Smooth muscle cell (in vitro differentiated cells): Measurements from ENCODE around the gene FHOD3. TPM values are rescaled to one million over a fixed set of nuclear protein-coding genes. Genes with fewer than 3 reads are reported as not detected.

Experiments used
- DNase-seq: peaks from one replicate; lab custom pipeline; 2025; ENCODE audit not compliant: unreplicated experiment; lab: John Stamatoyannopoulos, UW
- H2AFZ ChIP-seq: fragments of 200-600 bp; sonication (generic); 2 replicates; pipeline ENCODE4 v1.6.0; 2016; ENCODE audit warnings: antibody characterized with exemption, low read depth, mild to moderate bottlenecking
- H3F3A ChIP-seq: fragments of 200-600 bp; sonication (generic); 2 replicates; pipeline ENCODE4 v1.6.0; 2017; ENCODE audit warnings: antibody characterized with exemption, low read depth
- H3K27ac ChIP-seq: fragments of 200-600 bp; sonication (generic); 2 replicates; pipeline ENCODE4 v1.5.1; 2016; ENCODE audit warnings: low read depth, mild to moderate bottlenecking
- H3K27me3 ChIP-seq: fragments of 200-600 bp; sonication (generic); 2 replicates; pipeline ENCODE4 v1.6.1; 2016; ENCODE audit warnings: low read depth, mild to moderate bottlenecking
- H3K36me3 ChIP-seq: fragments of 200-600 bp; sonication (generic); 2 replicates; pipeline ENCODE4 v1.5.1; 2016; ENCODE audit warnings: low read depth
- H3K4me1 ChIP-seq: fragments of 200-600 bp; sonication (generic); 2 replicates; pipeline ENCODE4 v1.5.1; 2016; ENCODE audit warnings: low read depth
- H3K4me2 ChIP-seq: fragments of 200-600 bp; sonication (generic); 2 replicates; pipeline ENCODE4 v1.6.0; 2016; ENCODE audit warnings: mild to moderate bottlenecking
- H3K4me3 ChIP-seq: fragments of 200-600 bp; sonication (generic); 2 replicates; pipeline ENCODE4 v1.5.1; 2016; ENCODE audit warnings: mild to moderate bottlenecking
- H3K79me2 ChIP-seq: fragments of 200-600 bp; sonication (generic); 2 replicates; pipeline ENCODE4 v1.6.0; 2016; ENCODE audit warnings: low read depth, mild to moderate bottlenecking
- H3K9ac ChIP-seq: fragments of 200-600 bp; sonication (generic); 2 replicates; pipeline ENCODE4 v1.6.0; 2016; ENCODE audit warnings: low read depth
- H3K9me3 ChIP-seq: fragments of 200-600 bp; sonication (generic); replicated peaks from 2 replicates; pipeline ENCODE4 v1.5.1; 2016; ENCODE audit warnings: low read depth
- H4K20me1 ChIP-seq: fragments of 200-600 bp; sonication (generic); 2 replicates; pipeline ENCODE4 v1.6.0; 2016; ENCODE audit warnings: low read depth
- WGBS: methylation state at CpG from one replicate; pipeline ENCODE4 v1.1.7; 2016; ENCODE audit warnings: low lambda C conversion rate; 5-methylcytosine and 5-hydroxymethylcytosine counted together
- polyA plus RNA-seq: library from polyadenylated mRNA; unstranded; fragments of >200 nt; fragmentation: Nextera tagmentation; extraction: Ambion mirVana; gene quantifications from 2 replicates; pipeline ENCODE4 v1.2.1, GENCODE V29; 2016
- total RNA-seq: library from RNA; depleted of rRNA; stranded (reverse); fragments of >200 nt; gene quantifications from 2 replicates; pipeline ENCODE4 v1.2.3, GENCODE V29; 2014
- TF ChIP-seq, protein P1 (sequence below): fragments of 200-600 bp; sonication (generic); IDR thresholded peaks from 2 replicates; pipeline ENCODE4 v1.5.1; 2017; ENCODE audit warnings: borderline replicate concordance, mild to moderate bottlenecking, antibody characterized with exemption; ENCODE audit not compliant: insufficient read depth, poor library complexity, severe bottlenecking

Gene FHOD3
- total and polyA plus RNA-seq, 2 experiments from 2014 or later = 6.3 to 19.4 TPM

DNA sequence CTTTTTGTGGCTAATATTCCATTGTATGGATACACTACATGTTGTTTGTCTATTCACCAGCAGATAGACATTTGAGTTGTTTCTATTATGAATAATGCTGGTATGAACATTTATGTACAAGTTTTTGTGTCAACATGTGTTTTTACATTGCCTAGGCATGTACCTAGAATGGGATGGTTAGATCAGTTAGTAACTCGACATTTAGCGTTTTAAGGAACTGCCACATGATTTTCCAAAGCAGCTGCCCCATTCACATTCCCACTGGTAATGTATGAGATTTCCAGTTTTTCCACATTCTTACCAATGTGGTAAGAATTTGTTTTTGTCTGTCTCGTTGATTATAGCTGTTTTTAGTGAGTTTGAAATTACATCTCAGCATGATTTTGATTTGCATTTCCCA is 112.8 kb downstream of the FHOD3 start:
- no peaks in the 10 kb centered on the region for H4K20me1 ChIP-seq
- TF ChIP-seq, protein P1, sequence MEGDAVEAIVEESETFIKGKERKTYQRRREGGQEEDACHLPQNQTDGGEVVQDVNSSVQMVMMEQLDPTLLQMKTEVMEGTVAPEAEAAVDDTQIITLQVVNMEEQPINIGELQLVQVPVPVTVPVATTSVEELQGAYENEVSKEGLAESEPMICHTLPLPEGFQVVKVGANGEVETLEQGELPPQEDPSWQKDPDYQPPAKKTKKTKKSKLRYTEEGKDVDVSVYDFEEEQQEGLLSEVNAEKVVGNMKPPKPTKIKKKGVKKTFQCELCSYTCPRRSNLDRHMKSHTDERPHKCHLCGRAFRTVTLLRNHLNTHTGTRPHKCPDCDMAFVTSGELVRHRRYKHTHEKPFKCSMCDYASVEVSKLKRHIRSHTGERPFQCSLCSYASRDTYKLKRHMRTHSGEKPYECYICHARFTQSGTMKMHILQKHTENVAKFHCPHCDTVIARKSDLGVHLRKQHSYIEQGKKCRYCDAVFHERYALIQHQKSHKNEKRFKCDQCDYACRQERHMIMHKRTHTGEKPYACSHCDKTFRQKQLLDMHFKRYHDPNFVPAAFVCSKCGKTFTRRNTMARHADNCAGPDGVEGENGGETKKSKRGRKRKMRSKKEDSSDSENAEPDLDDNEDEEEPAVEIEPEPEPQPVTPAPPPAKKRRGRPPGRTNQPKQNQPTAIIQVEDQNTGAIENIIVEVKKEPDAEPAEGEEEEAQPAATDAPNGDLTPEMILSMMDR = no peak

GRCh38 chr18:36411745-36412168 is 114.2 kb downstream of the FHOD3 start:
- DNase-seq = no peak
- Histone ChIP-seq H3F3A (no peaks in the 10 kb centered on the region), H3K27ac (no peak overlapping the region), H3K4me2 (no peak overlapping the region), H2AFZ (no peak overlapping the region), H4K20me1 (no peaks in the 10 kb centered on the region), H3K27me3 (no peaks in the 10 kb centered on the region), H3K79me2 (no peaks in the 10 kb centered on the region), H3K36me3 (no peaks in the 10 kb centered on the region), H3K4me3 (no peak overlapping the region), H3K9me3 (no peaks in the 10 kb centered on the region), H3K4me1 (no peaks in the 10 kb centered on the region), H3K9ac (no peak overlapping the region)
- WGBS = 78% methylated on average over 3 of the region's 3 CpGs
- TF ChIP-seq, protein P1 = peak; percentile 36

More for the DNA sequence above, 112.8 kb downstream of the FHOD3 start:
- Histone ChIP-seq H2AFZ (no peak overlapping the region), H3K79me2 (no peaks in the 10 kb centered on the region), H3K36me3 (no peaks in the 10 kb centered on the region), H3K4me1 (no peaks in the 10 kb centered on the region), H3K4me3 (no peak overlapping the region), H3K27me3 (no peaks in the 10 kb centered on the region), H3F3A (no peaks in the 10 kb centered on the region), H3K4me2 (no peak overlapping the region), H3K9ac (no peak overlapping the region), H3K9me3 (no peaks in the 10 kb centered on the region), H3K27ac (peak overlapping the region; percentile 12)
- DNase-seq = no peak
- 67% methylated on average over 3 of the region's 3 CpGs for WGBS

DNA sequence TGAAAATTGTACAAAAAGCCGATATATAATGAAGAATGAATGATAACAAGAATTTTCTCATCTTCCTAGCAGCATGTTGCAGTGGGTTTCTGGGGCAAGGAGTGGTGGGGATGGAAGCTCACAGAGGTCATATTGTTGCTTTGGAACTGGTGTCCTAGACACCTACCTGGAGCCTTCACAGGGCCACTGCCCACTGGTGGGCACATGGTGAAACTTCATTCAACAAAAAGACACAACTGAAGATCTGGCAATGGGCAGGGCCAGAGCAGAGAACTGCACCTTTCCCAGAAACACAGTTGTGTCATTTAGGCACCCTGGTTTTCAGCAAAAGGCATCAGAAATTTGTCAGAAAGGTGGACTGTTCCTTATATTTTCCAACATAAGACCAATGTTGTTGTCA is 115.3 kb downstream of the FHOD3 start:
- 92% methylated on average over 1 of the region's 1 CpG for WGBS
- Histone ChIP-seq H3K4me3 (no peak overlapping the region), H3K9me3 (no peaks in the 10 kb centered on the region), H3F3A (no peaks in the 10 kb centered on the region), H3K9ac (no peak overlapping the region), H3K27me3 (no peaks in the 10 kb centered on the region), H3K4me2 (no peak overlapping the region), H3K27ac (no peak overlapping the region), H3K36me3 (no peaks in the 10 kb centered on the region), H3K4me1 (no peaks in the 10 kb centered on the region), H3K79me2 (peaks cover under 1% of the 10 kb centered on the region), H2AFZ (no peak overlapping the region), H4K20me1 (no peaks in the 10 kb centered on the region)
- TF ChIP-seq, protein P1 = peak; percentile 32
- no peak for DNase-seq

DNA sequence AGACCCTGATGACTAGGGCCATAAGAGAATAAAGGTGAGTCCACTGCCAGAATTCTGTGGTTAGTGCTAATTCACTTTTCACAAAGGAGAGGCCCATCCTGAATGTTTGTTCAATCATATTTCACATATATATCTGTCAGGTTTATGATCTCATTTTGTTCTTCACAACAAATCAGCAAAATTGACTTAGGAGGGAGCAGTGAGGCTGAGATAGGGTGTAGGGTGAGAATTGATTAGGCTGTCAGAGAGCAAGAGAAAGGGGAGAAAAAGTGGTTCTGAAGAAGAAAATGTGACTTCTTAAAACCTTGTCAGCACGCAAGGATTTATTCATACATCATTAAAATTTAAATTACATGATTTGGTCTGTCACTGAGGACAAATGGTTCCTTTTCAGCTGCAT is 117.7 kb downstream of the FHOD3 start:
- H3K79me2 ChIP-seq = peaks cover 12% of the 10 kb centered on the region
- no peaks in the 10 kb centered on the region for H3F3A ChIP-seq
- no peaks in the 10 kb centered on the region for H4K20me1 ChIP-seq
- no peak for DNase-seq
- no peaks in the 10 kb centered on the region for H3K9me3 ChIP-seq
- H3K27ac ChIP-seq = peak overlapping the region; percentile 9
- H3K4me3 ChIP-seq = no peak overlapping the region
- H3K4me2 ChIP-seq = peak overlapping the region; percentile 34
- H3K36me3 ChIP-seq = no peaks in the 10 kb centered on the region
- no peak overlapping the region for H3K9ac ChIP-seq
- H3K27me3 ChIP-seq = no peaks in the 10 kb centered on the region
- WGBS = 96% methylated on average over 1 of the region's 1 CpG
- peaks cover 8% of the 10 kb centered on the region for H3K4me1 ChIP-seq
- TF ChIP-seq, protein P1 = no peak
- no peak overlapping the region for H2AFZ ChIP-seq
